NCI-H2081 (cell line): ENCODE data around the gene RBM20.

ENCODE experiments used
- DNase-seq, 2 experiments: peaks; one replicate each; lab custom pipeline; 2025; lab: John Stamatoyannopoulos, UW

RBM20 gene

GRCh38 chr10:110811791-110812581 lies 167.8 kb downstream of the RBM20 start:
- no peak for DNase-seq

DNA sequence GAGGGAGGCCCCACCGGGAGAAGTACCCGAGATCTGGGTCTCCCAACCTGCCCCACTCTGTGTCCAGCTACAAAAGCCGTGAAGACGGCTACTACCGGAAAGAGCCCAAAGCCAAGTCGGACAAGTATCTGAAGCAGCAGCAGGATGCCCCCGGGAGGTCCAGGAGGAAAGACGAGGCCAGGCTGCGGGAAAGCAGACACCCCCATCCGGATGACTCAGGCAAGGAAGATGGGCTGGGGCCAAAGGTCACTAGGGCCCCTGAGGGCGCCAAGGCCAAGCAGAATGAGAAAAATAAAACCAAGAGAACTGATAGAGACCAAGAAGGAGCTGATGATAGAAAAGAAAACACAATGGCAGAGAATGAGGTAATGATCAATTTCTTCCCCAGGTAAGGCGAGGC lies 168.4 kb downstream of the RBM20 start:
- no peak for DNase-seq

DNA sequence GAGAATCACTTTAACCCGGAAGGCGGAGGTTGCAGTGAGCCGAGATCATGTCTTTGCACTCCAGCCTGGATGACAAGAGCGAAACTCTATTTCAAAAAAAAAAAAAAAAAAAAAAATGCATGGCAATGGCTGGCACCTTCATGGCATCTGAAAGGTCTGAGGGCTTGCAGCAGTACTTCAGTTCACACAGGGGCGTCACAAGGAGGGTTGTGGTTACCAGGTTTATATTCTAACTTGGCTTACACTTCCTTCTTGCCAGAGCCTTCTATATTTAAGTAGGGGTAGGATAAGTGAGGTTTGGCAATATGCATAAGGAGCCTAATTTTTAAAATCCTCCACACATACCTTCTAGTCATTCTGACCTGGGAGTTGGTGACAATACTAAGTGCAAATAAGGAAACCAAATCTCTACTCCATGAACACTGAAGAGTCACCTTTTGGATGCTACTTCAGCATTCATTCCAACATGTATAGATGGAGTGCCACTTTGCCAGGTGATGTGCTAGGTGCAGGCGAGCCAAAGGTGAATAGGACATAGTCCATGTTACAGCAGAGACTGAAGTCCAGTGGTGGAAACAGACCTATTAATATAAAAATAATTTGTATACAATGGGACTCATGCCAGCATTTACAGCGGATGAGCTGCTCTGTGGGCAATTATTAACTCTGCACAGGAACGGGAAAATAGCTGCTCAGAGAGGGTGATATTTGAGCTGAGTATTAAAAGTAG lies 169.8 kb downstream of the RBM20 start:
- no peak for DNase-seq

DNA sequence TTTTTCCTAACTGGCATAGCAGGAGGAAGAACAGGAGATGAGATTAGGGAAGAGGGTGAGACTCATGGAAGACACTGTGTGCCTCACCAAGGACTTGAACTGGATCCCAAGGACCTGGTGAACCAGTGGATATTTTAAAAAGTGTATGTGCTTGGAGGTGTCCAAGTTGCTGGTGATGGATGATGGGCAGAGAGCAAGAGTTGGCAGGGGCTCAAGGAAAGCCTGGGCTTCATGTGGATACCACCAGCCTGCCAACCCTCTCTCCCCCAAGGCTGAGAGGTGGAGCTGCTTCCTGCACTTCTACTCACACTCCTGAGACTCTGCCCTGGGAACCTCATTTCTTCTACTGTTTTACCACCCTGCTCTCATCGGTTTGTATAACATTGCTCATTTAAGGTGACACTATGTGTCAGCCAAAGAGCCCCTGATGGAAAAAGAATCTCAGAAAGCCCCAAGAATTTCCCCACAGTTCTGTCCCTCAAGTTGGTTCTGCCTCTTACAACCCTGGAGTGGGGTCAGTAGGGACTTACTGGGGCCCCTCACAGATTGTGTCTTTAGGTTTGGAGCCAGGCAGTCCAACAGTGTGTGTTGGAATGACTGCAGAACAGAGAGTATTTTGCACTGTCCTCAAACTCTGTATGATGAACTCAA lies 171.3 kb downstream of the RBM20 start:
- no peak for DNase-seq

DNA sequence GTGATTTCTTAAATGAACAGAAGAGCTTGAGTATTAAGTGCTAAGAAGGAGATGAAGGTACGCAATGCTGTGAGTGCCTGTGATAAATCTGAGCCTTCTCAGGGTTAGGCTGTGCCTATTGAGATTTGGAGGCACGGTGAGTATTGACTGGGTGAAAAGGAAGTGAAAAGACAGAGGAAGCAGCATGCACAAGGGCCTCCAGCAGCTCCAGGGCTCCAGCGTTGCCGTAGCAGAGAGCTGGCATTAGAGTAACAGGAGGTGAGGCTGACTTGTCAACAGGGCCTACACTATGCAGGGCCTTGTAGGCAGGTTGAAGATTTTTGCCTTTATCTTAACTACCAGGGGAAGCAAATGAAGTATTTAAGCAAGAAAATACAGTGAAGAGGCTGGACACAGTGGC lies 173.5 kb downstream of the RBM20 start:
- DNase-seq = no peak

- DNase-seq = no peak
Observed at GRCh38 chr10:110818311-110819256, 174.4 kb downstream of the RBM20 start.

DNA sequence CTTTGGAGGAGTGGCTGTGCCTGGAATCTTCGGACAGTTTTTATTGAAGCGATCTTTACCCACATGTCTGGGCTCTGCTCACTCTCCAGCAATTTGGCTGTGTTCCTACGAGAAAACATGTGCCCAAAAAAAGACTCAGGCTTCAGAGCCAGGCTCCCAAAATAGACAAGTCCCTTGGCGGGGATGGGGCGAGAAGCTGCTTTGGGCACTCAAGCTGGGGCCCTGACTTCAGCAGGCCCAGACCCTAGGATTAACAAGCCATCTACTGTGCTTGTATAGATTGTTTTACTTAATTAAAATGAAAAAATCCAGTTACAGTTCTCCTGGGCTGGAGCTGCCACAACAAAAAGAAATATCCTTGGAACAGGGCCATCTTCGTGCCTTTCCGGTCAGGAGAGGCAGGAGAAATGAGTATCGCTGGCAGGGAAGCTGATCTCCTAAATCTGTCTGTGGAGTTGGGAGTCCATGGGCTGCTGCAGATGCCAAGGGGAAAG lies 176.2 kb downstream of the RBM20 start:
- no peak for DNase-seq

DNA sequence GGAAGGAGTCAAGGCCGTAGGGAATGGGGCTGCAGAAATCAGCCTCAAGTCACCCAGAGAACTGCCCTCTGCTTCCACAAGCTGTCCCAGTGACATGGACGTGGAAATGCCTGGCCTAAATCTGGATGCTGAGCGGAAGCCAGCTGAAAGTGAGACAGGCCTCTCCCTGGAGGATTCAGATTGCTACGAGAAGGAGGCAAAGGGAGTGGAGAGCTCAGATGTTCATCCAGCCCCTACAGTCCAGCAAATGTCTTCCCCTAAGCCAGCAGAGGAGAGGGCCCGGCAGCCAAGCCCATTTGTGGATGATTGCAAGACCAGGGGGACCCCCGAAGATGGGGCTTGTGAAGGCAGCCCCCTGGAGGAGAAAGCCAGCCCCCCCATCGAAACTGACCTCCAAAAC lies 177.4 kb downstream of the RBM20 start:
- DNase-seq = no peak

DNA sequence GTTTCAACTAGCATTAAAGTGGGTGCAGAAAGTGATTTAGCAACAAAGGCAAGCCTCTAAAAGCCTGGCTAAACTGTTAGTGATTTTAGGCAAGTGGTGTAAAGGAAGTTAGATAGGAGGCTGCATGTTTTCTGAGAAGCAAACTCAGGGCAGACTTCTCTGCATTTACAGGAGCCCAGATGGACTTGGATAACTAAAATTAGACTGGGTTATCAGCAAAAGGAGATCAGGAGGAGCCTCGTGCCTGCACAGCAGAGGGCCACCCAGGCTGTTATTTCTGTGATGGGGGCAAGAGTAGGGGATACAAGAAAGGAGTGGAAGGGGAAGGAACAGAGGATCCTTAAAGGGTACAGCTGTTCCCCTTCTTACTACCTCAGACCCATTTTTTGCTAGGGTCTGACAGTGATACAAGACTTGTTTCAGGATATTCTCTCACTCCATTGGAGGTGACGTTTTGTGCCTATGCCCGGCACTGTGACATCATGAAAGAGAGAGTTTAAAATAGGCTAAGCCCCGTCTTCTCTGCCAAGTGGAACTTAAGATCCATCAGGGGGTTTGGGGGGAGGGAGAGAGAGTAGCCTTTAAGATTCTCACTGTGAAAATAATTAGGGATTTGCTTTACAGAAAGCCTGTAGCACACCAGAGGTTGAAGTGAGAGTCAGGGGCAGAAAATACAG lies 178.0 kb downstream of the RBM20 start:
- no peak for DNase-seq

DNA sequence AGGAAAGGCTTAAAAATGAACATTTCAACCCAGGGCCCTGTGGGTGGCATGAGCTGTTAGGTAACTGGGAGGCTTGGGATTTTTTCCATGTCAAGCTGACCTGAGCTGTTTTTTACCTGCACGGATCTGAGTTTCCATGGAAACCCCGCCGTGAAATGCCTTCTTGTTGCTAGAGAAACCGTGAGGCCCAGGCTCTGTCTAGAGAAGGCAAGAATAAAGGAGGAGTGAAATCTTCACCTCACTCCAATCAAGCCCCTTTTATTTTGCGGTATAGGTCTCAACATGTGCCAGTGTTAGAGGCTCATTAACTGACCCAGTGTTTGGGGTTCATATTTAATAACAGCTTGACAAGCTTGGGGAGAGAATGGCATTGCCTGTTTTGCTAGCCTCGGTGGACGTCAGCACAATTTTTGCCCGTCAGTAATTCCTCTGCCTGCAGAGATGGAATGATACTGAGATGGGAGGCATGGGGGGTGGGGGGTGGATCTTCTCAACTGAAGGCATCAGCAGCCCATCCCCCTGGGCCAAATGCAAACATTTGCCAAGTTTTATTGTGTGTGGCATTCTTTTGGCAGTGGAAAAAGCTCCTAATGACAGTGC lies 178.7 kb downstream of the RBM20 start:
- no peak for DNase-seq

GRCh38 chr10:110824152-110824441 lies 180.0 kb downstream of the RBM20 start:
- no peak for DNase-seq

DNA sequence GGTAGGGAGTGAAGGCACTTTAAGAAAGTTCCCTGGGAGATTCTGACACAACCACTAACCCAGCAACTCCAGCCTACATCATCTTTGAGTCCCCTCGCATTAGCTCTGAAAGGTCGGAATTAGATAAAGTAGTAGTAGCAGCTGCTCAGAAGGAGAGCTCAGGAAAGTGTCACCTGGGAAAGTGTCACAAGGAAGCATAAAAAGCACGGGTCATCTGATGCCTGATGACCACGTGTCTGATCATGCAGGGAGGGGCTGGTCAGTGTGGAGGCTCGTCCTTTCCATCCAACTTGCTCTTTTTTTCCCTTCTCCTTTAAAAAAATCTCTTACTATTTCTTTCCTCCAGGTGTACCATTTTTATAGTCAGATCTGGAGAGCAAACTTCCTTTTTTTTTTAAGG lies 180.5 kb downstream of the RBM20 start:
- no peak for DNase-seq

DNA sequence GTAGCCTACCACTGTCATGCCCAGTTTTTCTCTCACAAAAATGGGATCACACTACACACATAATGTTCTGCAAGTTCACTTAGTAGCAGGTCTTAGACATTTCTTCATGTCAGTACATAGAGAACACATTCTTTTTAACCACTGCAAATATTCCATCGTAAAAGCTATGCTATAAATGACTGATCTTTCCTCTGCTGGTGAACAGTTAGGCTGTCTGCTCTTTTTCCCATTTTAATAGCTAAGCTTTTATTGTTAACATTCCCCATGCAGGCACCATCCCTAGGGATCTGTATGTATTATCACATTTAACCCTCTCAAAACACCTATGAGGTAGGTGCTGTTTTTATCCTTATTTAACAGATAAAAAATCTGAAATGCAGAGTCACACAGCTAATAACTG lies 181.4 kb downstream of the RBM20 start:
- DNase-seq = no peak

DNA sequence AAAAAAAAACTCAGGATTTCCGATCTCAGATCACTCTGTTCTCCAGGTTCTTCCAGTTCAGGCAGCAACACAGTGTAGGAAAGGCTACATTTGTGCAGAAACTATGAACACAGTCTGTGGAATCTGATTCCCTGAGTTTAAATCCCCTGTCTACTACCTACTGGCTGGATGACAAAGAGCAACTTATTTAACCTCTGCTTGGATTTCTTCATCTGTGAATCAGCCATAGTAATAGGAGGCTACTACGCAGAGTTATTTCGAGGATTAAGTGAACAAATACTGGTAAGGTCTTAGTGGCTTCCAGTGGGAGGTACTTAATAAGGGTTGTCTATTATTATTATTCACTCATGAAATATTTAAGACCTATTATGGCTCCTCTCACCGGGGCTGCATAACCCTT lies 183.3 kb downstream of the RBM20 start:
- DNase-seq = no peak

GRCh38 chr10:110827875-110828274 lies 183.7 kb downstream of the RBM20 start:
- no peak for DNase-seq

DNA sequence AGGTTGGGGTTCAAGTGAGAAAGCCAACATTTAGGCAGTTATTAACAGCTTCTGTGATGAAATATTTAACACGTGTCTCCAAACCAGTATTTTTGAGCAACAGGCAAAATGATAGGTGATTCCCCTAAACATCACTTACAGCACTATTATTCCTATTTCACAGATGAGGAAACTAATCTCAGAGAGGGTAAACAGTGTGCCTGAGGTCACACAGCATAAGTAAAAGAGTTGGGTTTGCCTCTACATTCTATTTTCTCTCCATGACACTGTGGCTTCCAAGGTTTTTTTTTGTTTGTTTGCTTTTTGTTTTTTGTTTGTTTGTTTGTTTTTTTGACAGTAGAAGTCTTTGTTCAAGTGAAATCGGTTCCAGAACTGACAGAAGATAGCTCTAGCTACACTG lies 184.4 kb downstream of the RBM20 start:
- DNase-seq = no peak

DNA sequence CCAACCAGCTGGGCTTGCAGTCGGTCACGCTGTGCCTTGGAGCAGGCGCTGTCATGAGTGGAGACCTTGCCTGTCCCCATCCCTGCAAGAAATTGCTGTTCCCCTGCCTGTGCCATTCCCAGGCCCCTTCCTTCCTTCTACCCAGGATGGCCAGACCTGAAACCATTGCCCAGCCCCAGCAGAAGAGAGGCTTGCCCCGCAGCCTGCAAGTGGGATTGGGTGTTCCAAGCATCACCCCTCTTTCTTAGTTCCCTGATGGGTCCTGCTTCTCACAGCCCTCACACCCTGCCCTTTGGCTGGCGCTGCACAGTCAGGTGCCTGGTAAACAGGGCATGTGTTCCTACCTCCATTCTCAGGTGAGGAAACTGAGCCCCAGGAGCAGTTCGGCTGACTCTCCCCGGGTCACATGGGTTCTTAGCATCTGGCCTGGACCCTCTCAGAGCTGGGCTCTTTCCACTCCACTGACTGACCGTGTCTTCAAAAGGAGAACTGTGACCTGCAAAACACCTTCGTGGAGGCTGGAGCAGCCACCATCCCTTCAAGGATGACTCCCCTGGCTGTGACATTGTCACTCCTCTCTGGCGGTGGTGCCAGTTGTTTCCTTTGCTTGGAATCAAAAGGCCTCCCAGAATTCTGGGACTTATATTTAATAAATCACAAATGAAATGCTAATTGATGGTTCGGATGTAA lies 185.7 kb downstream of the RBM20 start:
- DNase-seq = no peak

GRCh38 chr10:110833234-110833940 lies 189.3 kb downstream of the RBM20 start:
- DNase-seq = no peak

DNA sequence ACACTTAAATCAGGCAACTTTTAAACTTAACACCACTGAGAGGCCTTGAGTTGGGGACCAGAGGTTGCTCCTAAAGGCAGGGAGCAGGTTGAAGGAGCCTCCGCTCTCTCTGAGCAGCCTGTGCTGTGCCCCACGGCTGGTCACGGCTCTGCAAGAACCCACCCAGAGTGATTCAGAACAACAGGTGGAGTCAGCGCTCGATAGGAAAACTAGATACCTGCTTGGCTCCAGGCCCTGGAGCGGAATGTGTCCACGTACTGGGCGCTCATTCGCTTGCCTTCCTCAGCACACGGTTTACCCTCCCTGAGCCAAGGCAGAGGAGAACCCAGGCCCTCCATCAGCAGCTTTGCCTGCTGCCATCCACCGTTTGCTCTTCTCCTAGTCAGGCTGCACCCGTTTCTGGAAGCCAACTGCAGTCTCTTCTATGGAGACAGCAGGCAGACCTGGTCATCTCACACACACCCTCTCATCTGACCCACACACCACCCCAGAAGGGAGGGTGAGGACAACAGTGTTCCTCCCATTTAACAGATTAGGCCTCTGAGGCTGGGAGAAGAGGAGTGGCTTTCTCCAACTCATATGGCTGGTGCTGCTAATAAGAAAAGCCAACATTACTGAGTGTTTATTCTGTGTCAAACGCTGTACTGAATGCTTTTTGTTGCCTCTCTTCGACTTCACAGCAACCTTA lies 189.9 kb downstream of the RBM20 start:
- DNase-seq = no peak
